OCI-LY1 (cell line): ENCODE results near the gene LHX3.

Experiments used
- H2AFZ ChIP-seq: fragments of 200-600 bp; sonication (generic), shearing (Covaris generic); 2 replicates; pipeline ENCODE4 v1.6.0; 2014; ENCODE audit warnings: antibody characterized with exemption, mild to moderate bottlenecking, low read length
- H3F3A ChIP-seq: fragments of 200-600 bp; sonication (generic), shearing (Covaris generic); 2 replicates; pipeline ENCODE4 v1.6.0; 2014; ENCODE audit warnings: mild to moderate bottlenecking, antibody characterized with exemption, low read length, moderate library complexity; ENCODE audit not compliant: insufficient read depth
- H3K27ac ChIP-seq: fragments of 200-600 bp; sonication (generic); 2 replicates; pipeline ENCODE4 v1.5.1; 2014; ENCODE audit warnings: low read length, mixed run types, mild to moderate bottlenecking, low read depth; ENCODE audit not compliant: poor library complexity, severe bottlenecking
- H3K27me3 ChIP-seq: fragments of 200-600 bp; sonication (generic); 2 replicates; pipeline ENCODE4 v1.6.0; 2014; ENCODE audit warnings: antibody characterized with exemption, mild to moderate bottlenecking, low read length, moderate library complexity; ENCODE audit not compliant: insufficient read depth
- H3K36me3 ChIP-seq: fragments of 200-600 bp; sonication (generic); 2 replicates; pipeline ENCODE4 v1.6.1; 2014; ENCODE audit warnings: mild to moderate bottlenecking, antibody characterized with exemption, low read length, moderate library complexity, mixed read lengths; ENCODE audit not compliant: insufficient read depth
- H3K4me1 ChIP-seq: fragments of 200-600 bp; sonication (generic); 2 replicates; pipeline ENCODE4 v1.5.1; 2014; ENCODE audit warnings: mild to moderate bottlenecking, low read length, moderate library complexity; ENCODE audit not compliant: insufficient read depth, severe bottlenecking
- H3K4me2 ChIP-seq: fragments of 200-600 bp; sonication (generic), shearing (Covaris generic); 2 replicates; pipeline ENCODE4 v1.6.1; 2014; ENCODE audit warnings: low read length
- H3K4me3 ChIP-seq: fragments of 200-600 bp; sonication (generic); 2 replicates; pipeline ENCODE4 v1.5.1; 2014; ENCODE audit warnings: low read length, low read depth, mild to moderate bottlenecking, mixed read lengths; ENCODE audit not compliant: poor library complexity, severe bottlenecking
- H3K79me2 ChIP-seq: fragments of 200-600 bp; shearing (Covaris generic); 2 replicates; pipeline ENCODE4 v1.6.1; 2016; ENCODE audit warnings: mixed run types, low read length, mixed read lengths; ENCODE audit not compliant: insufficient read depth
- H3K9ac ChIP-seq: fragments of 200-600 bp; sonication (generic), shearing (Covaris generic); 2 replicates; pipeline ENCODE4 v1.6.1; 2014; ENCODE audit warnings: mild to moderate bottlenecking, low read length, mixed read lengths
- H3K9me2 ChIP-seq: fragments of 200-600 bp; sonication (generic), shearing (Covaris generic); 2 replicates; pipeline ENCODE4 v1.6.1; 2014; ENCODE audit warnings: low read depth, mild to moderate bottlenecking, low read length, mixed read lengths
- H3K9me3 ChIP-seq: fragments of 200-600 bp; shearing (Covaris generic); 2 replicates; pipeline ENCODE4 v1.6.1; 2014; ENCODE audit warnings: low read length, mixed read lengths
- H4K20me1 ChIP-seq: fragments of 200-600 bp; sonication (generic), shearing (Covaris generic); 2 replicates; pipeline ENCODE4 v1.6.0; 2016; ENCODE audit warnings: mild to moderate bottlenecking, low read length; ENCODE audit not compliant: insufficient read depth
- CTCF ChIP-seq: fragments of 200-600 bp; sonication (generic), shearing (Covaris generic); IDR thresholded peaks from 2 replicates; pipeline ENCODE4 v1.5.1; 2017; ENCODE audit warnings: mild to moderate bottlenecking, antibody characterized with exemption, low read length, moderate library complexity, mixed read lengths
- EZH2 ChIP-seq: fragments of 200-600 bp; sonication (generic), shearing (Covaris generic); IDR thresholded peaks from 2 replicates; pipeline ENCODE4 v1.8.0; 2017; ENCODE audit warnings: borderline replicate concordance, mixed run types, mild to moderate bottlenecking, antibody characterized with exemption, low read length, moderate library complexity, mixed read lengths

The LHX3 gene

GRCh38 chr9:136235709-136236455, 31.0 kb upstream of the LHX3 start:
- H3K4me2 ChIP-seq = no peak overlapping the region
- H3K4me1 ChIP-seq = peaks cover 54% of the 10 kb centered on the region
- H2AFZ ChIP-seq = no peak overlapping the region
- no peaks in the 10 kb centered on the region for H4K20me1 ChIP-seq
- no peaks in the 10 kb centered on the region for H3K27me3 ChIP-seq
- no peaks in the 10 kb centered on the region; the same call in 1 of the 2 replicates for H3F3A ChIP-seq
- H3K79me2 ChIP-seq = peaks cover 18% of the 10 kb centered on the region
- H3K9ac ChIP-seq = no peak overlapping the region
- TF ChIP-seq CTCF (no peak), EZH2 (no peak)
- peaks cover 68% of the 10 kb centered on the region for H3K36me3 ChIP-seq
- H3K9me3 ChIP-seq = no peaks in the 10 kb centered on the region
- H3K27ac ChIP-seq = no peak overlapping the region
- H3K9me2 ChIP-seq = no peaks in the 10 kb centered on the region
- H3K4me3 ChIP-seq = no peak overlapping the region

GRCh38 chr9:136235171-136235570, 30.2 kb upstream of the LHX3 start:
- Histone ChIP-seq H2AFZ (no peak overlapping the region), H4K20me1 (no peaks in the 10 kb centered on the region), H3K4me1 (peaks cover 47% of the 10 kb centered on the region), H3K27me3 (no peaks in the 10 kb centered on the region), H3K4me2 (no peak overlapping the region), H3K9me3 (no peaks in the 10 kb centered on the region), H3F3A (no peaks in the 10 kb centered on the region), H3K79me2 (peaks cover 21% of the 10 kb centered on the region), H3K9ac (no peak overlapping the region), H3K36me3 (peaks cover 70% of the 10 kb centered on the region), H3K27ac (no peak overlapping the region), H3K9me2 (no peaks in the 10 kb centered on the region), H3K4me3 (no peak overlapping the region)
- TF ChIP-seq CTCF (no peak), EZH2 (no peak)

DNA sequence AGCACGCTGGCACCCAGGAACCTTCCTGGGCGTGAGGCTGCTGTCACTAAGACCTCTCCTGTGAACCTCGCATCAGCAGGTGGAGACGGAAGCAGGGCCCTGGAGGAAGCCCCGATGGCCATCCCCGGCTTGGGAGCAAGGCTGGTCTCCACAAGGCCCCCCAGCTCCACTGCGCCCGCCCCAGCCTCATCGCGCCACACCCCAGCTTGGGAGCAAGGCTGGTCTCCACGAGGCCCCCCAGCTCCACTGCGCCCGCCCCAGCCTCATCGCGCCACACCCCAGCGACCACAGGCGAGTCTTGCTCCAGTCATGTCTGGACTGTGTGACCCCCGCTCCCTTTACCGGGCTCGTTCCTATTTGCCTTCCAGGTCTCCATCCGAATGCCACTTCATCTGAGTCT, 29.7 kb upstream of the LHX3 start:
- Histone ChIP-seq H4K20me1 (no peaks in the 10 kb centered on the region), H3K27me3 (no peaks in the 10 kb centered on the region), H3F3A (no peaks in the 10 kb centered on the region), H2AFZ (no peak overlapping the region), H3K79me2 (peaks cover 20% of the 10 kb centered on the region), H3K9me2 (no peaks in the 10 kb centered on the region), H3K36me3 (peaks cover 70% of the 10 kb centered on the region), H3K9ac (no peak overlapping the region), H3K4me1 (peaks cover 44% of the 10 kb centered on the region), H3K4me3 (no peak overlapping the region), H3K4me2 (no peak overlapping the region), H3K27ac (peak overlapping the region; percentile 61), H3K9me3 (no peaks in the 10 kb centered on the region)
- no peak for TF ChIP-seq CTCF
- no peak for TF ChIP-seq EZH2
